Muscle of leg (tissue), 11 donors: ENCODE measurements around the gene SARNP. TPM values are rescaled to one million over a fixed set of nuclear protein-coding genes. Genes with fewer than 3 reads are reported as not detected.
A peak's percentile ranks its signal among the peaks of the same experiment; 100 is the strongest.

ENCODE experiments used
- DNase-seq: peaks from one replicate; pipeline ENCODE4 v3.0.0; 2013
- H3K27ac ChIP-seq: one replicate; pipeline ENCODE4 v1.5.1; 2013; ENCODE audit warnings: mild to moderate bottlenecking, low read length, control low read depth
- H3K27me3 ChIP-seq: one replicate; pipeline ENCODE4 v1.6.1; 2013; ENCODE audit warnings: low read length; ENCODE audit not compliant: control insufficient read depth, insufficient read depth
- H3K36me3 ChIP-seq: one replicate; pipeline ENCODE4 v1.6.1; 2013; ENCODE audit warnings: low read length; ENCODE audit not compliant: control insufficient read depth, insufficient read depth
- H3K4me1 ChIP-seq: one replicate; pipeline ENCODE4 v1.6.1; 2013; ENCODE audit warnings: low read length; ENCODE audit not compliant: control insufficient read depth, insufficient read depth
- H3K4me3 ChIP-seq: one replicate; pipeline ENCODE4 v1.5.1; 2013; ENCODE audit warnings: low read length, control low read depth
- H3K9me3 ChIP-seq: replicated peaks from 2 replicates; pipeline ENCODE4 v1.6.1; 2013; ENCODE audit warnings: low read depth, low read length; ENCODE audit not compliant: control insufficient read depth
- WGBS: methylation state at CpG from one replicate; pipeline ENCODE4 v1.1.5; 2013; ENCODE audit warnings: missing lambda C conversion rate; ENCODE audit not compliant: insufficient coverage; 5-methylcytosine and 5-hydroxymethylcytosine counted together
- polyA plus RNA-seq, 8 donors: library from polyadenylated mRNA; unstranded; fragments of 120-200 nt; gene quantifications; one replicate each; pipeline versions ENCODE4 v1.2.1 to v1.2.3, GENCODE V29; 2013; ENCODE audit warnings: inconsistent platforms in 1 of 8, low replicate concordance in 1 of 8; ENCODE audit not compliant: insufficient read length in 8 of 8, insufficient read depth in 1 of 8
- total RNA-seq: library from RNA; stranded (reverse); fragments of 120-200 nt; gene quantifications from one replicate; pipeline ENCODE4 v1.2.4, GENCODE V29; 2013

Gene SARNP
- total and polyA plus RNA-seq, 9 donors: 66.6 to 104 (median 81.6) TPM

DNA sequence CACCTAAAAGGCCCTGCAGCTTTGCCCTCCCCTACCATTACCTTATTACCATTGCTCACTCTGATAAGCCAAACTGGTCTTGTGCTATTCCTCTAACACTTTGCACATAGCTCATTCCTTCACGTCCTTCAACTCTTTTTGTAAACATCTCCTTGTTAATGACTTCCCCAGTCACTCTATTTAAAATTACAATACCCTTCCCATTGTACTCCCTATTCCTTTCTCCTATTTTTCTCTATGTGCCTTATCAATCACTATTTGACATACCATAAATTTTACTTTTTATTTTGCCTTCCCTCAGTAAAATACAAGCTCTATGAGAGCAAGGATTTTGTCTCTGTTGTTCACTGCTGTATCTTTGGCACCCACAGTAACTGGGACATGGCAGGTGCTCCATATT, 5.4 kb downstream of the SARNP start:
- no peaks in the 10 kb centered on the region for H3K27me3 ChIP-seq
- H3K9me3 ChIP-seq: no peaks in the 10 kb centered on the region
- DNase-seq: no peak
- peaks cover 24% of the 10 kb centered on the region for H3K36me3 ChIP-seq
- peaks cover 4% of the 10 kb centered on the region for H3K4me1 ChIP-seq
- WGBS: 50% methylated on average over 1 of the region's 1 CpG
- no peak overlapping the region for H3K27ac ChIP-seq
- H3K4me3 ChIP-seq: no peak overlapping the region

- H3K36me3 ChIP-seq: peaks cover 28% of the 10 kb centered on the region
- no peak for DNase-seq
- 100% methylated on average over 3 of the region's 5 CpGs for WGBS
Measured at GRCh38 chr12:55809274-55809673, 8.2 kb downstream of the SARNP start.

DNA sequence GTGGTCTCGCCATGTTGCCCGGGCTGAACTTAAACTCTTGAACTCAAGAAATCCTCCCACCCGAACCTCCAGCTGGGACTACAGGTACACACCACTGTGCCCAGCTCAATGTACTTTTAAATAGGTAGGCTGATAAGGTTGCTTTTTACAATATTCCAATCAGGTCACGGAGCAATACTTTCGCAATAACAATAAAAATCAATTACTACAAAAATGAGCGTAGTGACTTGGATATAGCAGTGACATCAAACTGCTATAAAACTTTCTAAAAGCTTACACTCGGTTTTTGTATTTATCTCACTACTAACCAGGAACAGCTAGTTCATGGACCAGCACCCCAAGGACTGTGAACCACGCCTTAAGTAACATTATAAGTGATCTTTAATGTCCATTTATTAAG, 10.5 kb downstream of the SARNP start:
- H3K27ac ChIP-seq: no peak overlapping the region
- H3K27me3 ChIP-seq: no peaks in the 10 kb centered on the region
- no peak overlapping the region for H3K4me3 ChIP-seq
- no CpG with 5 or more reads among the region's 8 CpGs for WGBS
- H3K4me1 ChIP-seq: no peaks in the 10 kb centered on the region
- peaks cover 29% of the 10 kb centered on the region for H3K36me3 ChIP-seq
- no peaks in the 10 kb centered on the region for H3K9me3 ChIP-seq
- no peak for DNase-seq

More at GRCh38 chr12:55809274-55809673, 8.2 kb downstream of the SARNP start:
- Histone ChIP-seq H3K4me3 (no peak overlapping the region), H3K9me3 (no peaks in the 10 kb centered on the region), H3K27me3 (no peaks in the 10 kb centered on the region), H3K4me1 (no peaks in the 10 kb centered on the region), H3K27ac (no peak overlapping the region)

- H3K27ac ChIP-seq: no peak overlapping the region
- no peak for DNase-seq
- 82% methylated on average over 2 of the region's 4 CpGs for WGBS
- no peak overlapping the region for H3K4me3 ChIP-seq
- H3K4me1 ChIP-seq: no peaks in the 10 kb centered on the region
- H3K27me3 ChIP-seq: no peaks in the 10 kb centered on the region
- H3K36me3 ChIP-seq: peaks cover 39% of the 10 kb centered on the region
- H3K9me3 ChIP-seq: no peaks in the 10 kb centered on the region
Measured at GRCh38 chr12:55797550-55797949, 20.0 kb downstream of the SARNP start.

DNA sequence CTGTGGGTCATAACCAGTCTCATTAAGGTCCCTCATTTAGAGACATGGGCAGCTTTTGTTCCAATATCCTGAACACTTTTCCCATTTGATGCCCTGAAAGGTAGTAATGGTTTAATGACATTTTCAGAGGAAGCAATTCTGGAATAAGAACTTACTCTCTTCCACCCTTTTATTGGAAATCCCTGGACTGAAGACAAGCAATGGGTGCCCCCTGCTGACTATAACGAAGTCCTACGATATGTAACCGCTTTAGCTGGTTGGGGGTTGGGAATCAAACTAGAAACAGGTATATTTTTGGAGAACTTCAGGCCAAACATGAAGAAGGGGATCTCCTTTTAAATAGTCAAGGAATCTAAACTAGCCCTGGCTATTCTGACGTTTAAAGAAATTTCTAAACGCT, 20.5 kb downstream of the SARNP start:
- no peaks in the 10 kb centered on the region for H3K27me3 ChIP-seq
- H3K36me3 ChIP-seq: peaks cover 40% of the 10 kb centered on the region
- whole genome bisulfite sequencing: 40% methylated on average over 1 of the region's 5 CpGs
- H3K4me3 ChIP-seq: no peak overlapping the region
- no peaks in the 10 kb centered on the region for H3K4me1 ChIP-seq
- DNase-seq: peak; percentile 71
- no peaks in the 10 kb centered on the region for H3K9me3 ChIP-seq
- no peak overlapping the region for H3K27ac ChIP-seq

DNA sequence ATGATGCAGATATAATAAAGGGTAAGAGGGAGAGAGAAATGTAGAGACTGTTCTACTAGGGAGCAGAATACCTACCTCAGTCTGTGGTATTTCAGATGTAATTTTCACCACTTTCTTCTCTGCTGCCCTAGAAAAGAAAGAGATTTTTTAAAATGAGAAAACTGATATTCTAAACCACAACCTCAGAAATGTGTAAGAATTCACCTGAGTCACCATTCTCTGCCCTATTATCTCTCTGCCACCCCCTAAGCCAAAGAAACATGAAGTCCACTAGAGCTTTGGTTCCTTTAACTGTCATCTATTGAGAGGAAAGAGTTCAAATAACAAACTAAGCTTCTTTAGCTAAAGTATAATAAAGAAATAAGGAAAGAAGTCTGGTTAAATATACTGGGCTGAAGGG, 21.6 kb downstream of the SARNP start:
- Histone ChIP-seq H3K27ac (no peak overlapping the region), H3K27me3 (no peaks in the 10 kb centered on the region), H3K4me1 (no peaks in the 10 kb centered on the region), H3K36me3 (peaks cover 37% of the 10 kb centered on the region), H3K9me3 (no peaks in the 10 kb centered on the region), H3K4me3 (no peak overlapping the region)
- DNase-seq: no peak

GRCh38 chr12:55789893-55790292, 27.6 kb downstream of the SARNP start:
- no peak overlapping the region for H3K27ac ChIP-seq
- no peaks in the 10 kb centered on the region for H3K4me1 ChIP-seq
- peaks cover 41% of the 10 kb centered on the region for H3K36me3 ChIP-seq
- H3K4me3 ChIP-seq: no peak overlapping the region
- H3K9me3 ChIP-seq: no peaks in the 10 kb centered on the region
- no peaks in the 10 kb centered on the region for H3K27me3 ChIP-seq
- WGBS: no CpG with 5 or more reads among the region's 4 CpGs
- DNase-seq: no peak

- WGBS: no CpG with 5 or more reads among the region's 2 CpGs
- peaks cover 42% of the 10 kb centered on the region for H3K36me3 ChIP-seq
Measured at GRCh38 chr12:55789171-55789570, 28.4 kb downstream of the SARNP start.

GRCh38 chr12:55788546-55788945, 29.0 kb downstream of the SARNP start:
- WGBS: 88% methylated on average over 5 of the region's 7 CpGs
- no peak overlapping the region for H3K4me3 ChIP-seq
- H3K27ac ChIP-seq: no peak overlapping the region
- H3K4me1 ChIP-seq: no peaks in the 10 kb centered on the region
- no peak for DNase-seq
- peaks cover 48% of the 10 kb centered on the region for H3K36me3 ChIP-seq
- no peaks in the 10 kb centered on the region for H3K27me3 ChIP-seq
- no peaks in the 10 kb centered on the region for H3K9me3 ChIP-seq

More at GRCh38 chr12:55789171-55789570, 28.4 kb downstream of the SARNP start:
- Histone ChIP-seq H3K27me3 (no peaks in the 10 kb centered on the region), H3K9me3 (no peaks in the 10 kb centered on the region), H3K4me1 (no peaks in the 10 kb centered on the region), H3K4me3 (no peak overlapping the region), H3K27ac (no peak overlapping the region)
- DNase-seq: no peak

- H3K4me3 ChIP-seq: no peak overlapping the region
- H3K36me3 ChIP-seq: peaks cover 49% of the 10 kb centered on the region
- DNase-seq: no peak
- H3K27me3 ChIP-seq: no peaks in the 10 kb centered on the region
- WGBS: no CpG with 5 or more reads among the region's 2 CpGs
- H3K9me3 ChIP-seq: no peaks in the 10 kb centered on the region
- no peak overlapping the region for H3K27ac ChIP-seq
- no peaks in the 10 kb centered on the region for H3K4me1 ChIP-seq
Measured at GRCh38 chr12:55780685-55781084, 36.8 kb downstream of the SARNP start.

DNA sequence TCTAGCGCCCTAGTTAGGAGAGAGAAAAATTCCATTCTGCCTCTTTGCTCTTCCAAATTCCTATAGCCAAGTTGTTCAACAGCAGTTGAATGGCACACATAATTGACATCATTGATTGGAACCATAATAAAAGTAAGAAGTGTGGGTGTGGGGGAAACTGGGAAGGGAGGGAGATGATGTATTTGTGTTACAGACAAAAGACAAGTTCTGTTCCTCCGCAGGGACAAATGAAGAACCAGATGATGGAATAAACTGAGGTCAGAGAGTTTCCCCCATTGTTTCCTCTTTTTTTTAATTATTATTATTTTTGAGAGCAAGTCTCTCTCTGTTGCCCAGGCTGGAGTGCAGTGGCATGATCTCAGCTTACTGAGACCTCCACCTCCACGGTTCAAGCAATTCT, 39.7 kb downstream of the SARNP start:
- Histone ChIP-seq H3K27ac (no peak overlapping the region), H3K36me3 (peaks cover 39% of the 10 kb centered on the region), H3K4me3 (no peak overlapping the region), H3K4me1 (no peaks in the 10 kb centered on the region), H3K27me3 (no peaks in the 10 kb centered on the region), H3K9me3 (no peaks in the 10 kb centered on the region)
- no CpG with 5 or more reads among the region's 3 CpGs for WGBS
- DNase-seq: no peak
